ENCODE data around the gene GDAP2.

GDAP2 gene

GRCh38 chr1:117842408-117843170, 86.8 kb downstream of the GDAP2 start:
- no peaks in the 10 kb centered on the region for H3K36me3 ChIP-seq
- H3K27ac ChIP-seq: no peak overlapping the region
- H3K4me3 ChIP-seq (ENCODE audit: low read depth in 1 of 2, low read length in 1 of 2): no peak overlapping the region
- no peaks in the 10 kb centered on the region for H3K27me3 ChIP-seq
- no peak for TF ChIP-seq CTCF (IDR thresholded peaks at IDR 0.05)
- peaks cover 5% of the 10 kb centered on the region for H3K9me3 ChIP-seq
- no peaks in the 10 kb centered on the region for H3K4me1 ChIP-seq (ENCODE audit: control insufficient read depth in 1 of 2, insufficient read depth in 1 of 2, low read depth in 1 of 2, low read length in 1 of 2)

GRCh38 chr1:117841117-117841650, 88.2 kb downstream of the GDAP2 start:
- no peak for TF ChIP-seq CTCF (IDR thresholded peaks at IDR 0.05)
- H3K27ac ChIP-seq: no peak overlapping the region
- H3K9me3 ChIP-seq: peaks cover 5% of the 10 kb centered on the region
- no peaks in the 10 kb centered on the region for H3K4me1 ChIP-seq (ENCODE audit: control insufficient read depth in 1 of 2, insufficient read depth in 1 of 2, low read depth in 1 of 2, low read length in 1 of 2)
- H3K27me3 ChIP-seq: no peaks in the 10 kb centered on the region
- no peaks in the 10 kb centered on the region for H3K36me3 ChIP-seq
- no peak overlapping the region for H3K4me3 ChIP-seq (ENCODE audit: low read depth in 1 of 2, low read length in 1 of 2)

GRCh38 chr1:117838911-117839310, 90.5 kb downstream of the GDAP2 start:
- H3K27me3 ChIP-seq: no peaks in the 10 kb centered on the region
- H3K9me3 ChIP-seq: no peaks in the 10 kb centered on the region
- no peaks in the 10 kb centered on the region for H3K4me1 ChIP-seq (ENCODE audit: control insufficient read depth in 1 of 2, insufficient read depth in 1 of 2, low read depth in 1 of 2, low read length in 1 of 2)
- no peak for TF ChIP-seq CTCF (IDR thresholded peaks at IDR 0.05)
- H3K36me3 ChIP-seq: no peaks in the 10 kb centered on the region
- H3K4me3 ChIP-seq (ENCODE audit: low read depth in 1 of 2, low read length in 1 of 2): no peak overlapping the region
- no peak overlapping the region for H3K27ac ChIP-seq

- Histone ChIP-seq H3K4me3 (ENCODE audit: low read depth in 1 of 2, low read length in 1 of 2) (no peak overlapping the region), H3K27me3 (no peaks in the 10 kb centered on the region), H3K9me3 (no peaks in the 10 kb centered on the region), H3K27ac (no peak overlapping the region), H3K4me1 (ENCODE audit: control insufficient read depth in 1 of 2, insufficient read depth in 1 of 2, low read depth in 1 of 2, low read length in 1 of 2) (no peaks in the 10 kb centered on the region), H3K36me3 (no peaks in the 10 kb centered on the region)
- TF ChIP-seq CTCF (IDR thresholded peaks at IDR 0.05): no peak
Observed at GRCh38 chr1:117836069-117836468, 93.4 kb downstream of the GDAP2 start.

- H3K36me3 ChIP-seq: no peaks in the 10 kb centered on the region
- no peaks in the 10 kb centered on the region for H3K9me3 ChIP-seq
- H3K27me3 ChIP-seq: no peaks in the 10 kb centered on the region
- H3K4me1 ChIP-seq (ENCODE audit: control insufficient read depth in 1 of 2, insufficient read depth in 1 of 2, low read depth in 1 of 2, low read length in 1 of 2): no peaks in the 10 kb centered on the region
- no peak for TF ChIP-seq CTCF (IDR thresholded peaks at IDR 0.05)
- H3K4me3 ChIP-seq (ENCODE audit: low read depth in 1 of 2, low read length in 1 of 2): no peak overlapping the region
- H3K27ac ChIP-seq: no peak overlapping the region
Observed at GRCh38 chr1:117834416-117834815, 95.0 kb downstream of the GDAP2 start.
